SK-N-MC (cell line): ENCODE measurements around the gene INSR.

Experiments
- EZH2 ChIP-seq: fragments of 200-600 bp; sonication (generic); IDR thresholded peaks from one replicate; pipeline ENCODE4 v1.6.1; 2017; ENCODE audit warnings: antibody characterized with exemption
- POLR2AphosphoS5 ChIP-seq: IDR thresholded peaks from 2 replicates; pipeline ENCODE4 v1.6.1; 2012; ENCODE audit warnings: mild to moderate bottlenecking, low read depth, low read length, borderline replicate concordance

GRCh38 chr19:7140137-7140536 is 154.1 kb downstream of the INSR start:
- TF ChIP-seq EZH2 (no peak), POLR2AphosphoS5 (no peak)
